GM06990 (cell line): ENCODE measurements around the gene ARHGAP4.

ENCODE experiments used
- DNase-seq: peaks from one replicate; pipeline ENCODE4 v3.0.0-alpha.2; 2011; ENCODE audit not compliant: insufficient read length; ENCODE audit errors: extremely low read depth
- H3K27me3 ChIP-seq: replicated peaks from 2 replicates; pipeline ENCODE4 v1.6.0; 2011; ENCODE audit warnings: low read length; ENCODE audit not compliant: control insufficient read depth, insufficient read depth
- H3K36me3 ChIP-seq: 2 replicates; pipeline ENCODE4 v1.5.1; 2011; ENCODE audit warnings: low read length; ENCODE audit not compliant: control insufficient read depth, insufficient read depth
- H3K4me3 ChIP-seq: replicated peaks from 2 replicates; pipeline ENCODE4 v1.5.1; 2011; ENCODE audit warnings: low read depth, mild to moderate bottlenecking, control low read depth, low read length
- TF ChIP-seq, protein P1 (sequence below): IDR thresholded peaks from 2 replicates; pipeline ENCODE4 v1.5.1; 2011; ENCODE audit warnings: low read length, control low read depth, mild to moderate bottlenecking, inconsistent platforms; ENCODE audit not compliant: insufficient read depth, poor library complexity, severe bottlenecking

The ARHGAP4 gene

DNA sequence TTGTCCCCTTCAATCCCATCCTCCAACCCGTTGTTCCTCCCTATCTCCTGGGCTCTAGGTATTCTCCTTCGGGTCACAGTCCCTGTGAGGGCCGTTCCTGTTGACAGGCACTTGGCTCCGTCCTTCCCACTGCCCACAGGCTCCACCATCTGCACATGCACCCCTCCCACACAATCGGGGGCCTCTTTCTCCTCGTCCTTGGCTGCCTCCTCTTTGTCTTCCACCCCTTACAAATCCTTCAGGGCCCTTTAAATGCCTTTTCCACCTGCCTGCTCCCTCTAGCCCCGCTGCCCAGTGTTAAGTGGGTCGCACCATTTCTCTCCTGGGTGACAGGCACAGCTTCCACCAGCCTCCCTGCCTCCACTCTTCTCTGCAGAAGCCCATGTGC is 24.3 kb downstream of the ARHGAP4 start:
- Histone ChIP-seq H3K27me3 (no peaks in the 10 kb centered on the region), H3K4me3 (no peak overlapping the region), H3K36me3 (no peaks in the 10 kb centered on the region; the same call in 1 of the 2 replicates)
- TF ChIP-seq, protein P1, sequence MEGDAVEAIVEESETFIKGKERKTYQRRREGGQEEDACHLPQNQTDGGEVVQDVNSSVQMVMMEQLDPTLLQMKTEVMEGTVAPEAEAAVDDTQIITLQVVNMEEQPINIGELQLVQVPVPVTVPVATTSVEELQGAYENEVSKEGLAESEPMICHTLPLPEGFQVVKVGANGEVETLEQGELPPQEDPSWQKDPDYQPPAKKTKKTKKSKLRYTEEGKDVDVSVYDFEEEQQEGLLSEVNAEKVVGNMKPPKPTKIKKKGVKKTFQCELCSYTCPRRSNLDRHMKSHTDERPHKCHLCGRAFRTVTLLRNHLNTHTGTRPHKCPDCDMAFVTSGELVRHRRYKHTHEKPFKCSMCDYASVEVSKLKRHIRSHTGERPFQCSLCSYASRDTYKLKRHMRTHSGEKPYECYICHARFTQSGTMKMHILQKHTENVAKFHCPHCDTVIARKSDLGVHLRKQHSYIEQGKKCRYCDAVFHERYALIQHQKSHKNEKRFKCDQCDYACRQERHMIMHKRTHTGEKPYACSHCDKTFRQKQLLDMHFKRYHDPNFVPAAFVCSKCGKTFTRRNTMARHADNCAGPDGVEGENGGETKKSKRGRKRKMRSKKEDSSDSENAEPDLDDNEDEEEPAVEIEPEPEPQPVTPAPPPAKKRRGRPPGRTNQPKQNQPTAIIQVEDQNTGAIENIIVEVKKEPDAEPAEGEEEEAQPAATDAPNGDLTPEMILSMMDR, result no peak
- DNase-seq, result no peak

- no peaks in the 10 kb centered on the region for H3K36me3 ChIP-seq
- H3K27me3 ChIP-seq, result no peaks in the 10 kb centered on the region
- no peak overlapping the region for H3K4me3 ChIP-seq
- TF ChIP-seq, protein P1, result no peak
- DNase-seq, result peak; percentile 56
Observed at GRCh38 chrX:153900831-153901752, 25.0 kb downstream of the ARHGAP4 start.

DNA sequence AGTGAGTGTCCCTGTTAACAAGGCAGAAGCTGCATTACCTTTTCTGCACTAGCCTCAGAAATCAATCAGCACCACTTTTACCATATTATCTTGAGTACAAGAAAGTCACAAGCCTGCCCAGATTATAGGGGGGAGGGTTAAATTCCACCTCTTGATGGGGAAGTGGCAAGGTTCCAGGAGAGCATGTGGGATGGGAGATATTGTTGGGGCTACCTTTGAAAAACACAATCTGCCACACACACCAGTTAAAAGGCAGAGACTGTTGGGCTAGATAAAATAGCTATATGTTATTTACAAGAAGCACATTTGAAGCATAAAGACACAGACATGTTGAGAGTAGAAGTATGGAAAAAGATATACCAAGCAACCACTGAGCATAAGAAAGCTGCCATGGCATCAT is 28.2 kb downstream of the ARHGAP4 start:
- DNase-seq, result no peak
- TF ChIP-seq, protein P1, result no peak
- Histone ChIP-seq H3K36me3 (no peaks in the 10 kb centered on the region), H3K27me3 (no peaks in the 10 kb centered on the region; the same call in 1 of the 2 replicates), H3K4me3 (no peak overlapping the region)

DNA sequence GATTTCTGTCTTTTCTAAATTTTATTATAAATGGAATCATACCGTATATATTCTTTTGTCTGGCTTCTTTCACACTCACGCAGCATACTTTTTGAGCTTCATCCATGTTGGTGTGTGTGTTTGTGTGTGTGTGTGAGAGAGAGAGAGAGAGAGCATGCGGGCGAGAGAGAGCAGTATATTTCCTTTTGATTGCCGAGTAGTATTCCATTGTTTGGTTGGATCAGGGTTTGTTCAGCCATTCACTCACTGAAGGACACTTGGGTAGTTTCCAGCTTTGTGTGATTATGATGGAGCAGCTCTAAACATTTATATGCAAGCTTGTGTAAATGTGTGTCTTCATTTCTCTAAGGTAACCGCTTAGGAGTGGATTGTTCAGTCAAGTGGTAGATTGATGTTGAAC is 36.9 kb downstream of the ARHGAP4 start:
- no peak overlapping the region for H3K4me3 ChIP-seq
- DNase-seq, result no peak
- H3K36me3 ChIP-seq, result no peaks in the 10 kb centered on the region
- peaks cover 4% of the 10 kb centered on the region; the same call in 1 of the 2 replicates for H3K27me3 ChIP-seq
- TF ChIP-seq, protein P1, result no peak

- DNase-seq, result no peak
- no peaks in the 10 kb centered on the region for H3K36me3 ChIP-seq
- no peak overlapping the region for H3K4me3 ChIP-seq
- peaks cover 4% of the 10 kb centered on the region; the same call in 1 of the 2 replicates for H3K27me3 ChIP-seq
- TF ChIP-seq, protein P1, result no peak
Observed at GRCh38 chrX:153888344-153888743, 37.7 kb downstream of the ARHGAP4 start.

GRCh38 chrX:153887385-153887784 is 38.7 kb downstream of the ARHGAP4 start:
- TF ChIP-seq, protein P1, result no peak
- no peak for DNase-seq
- no peaks in the 10 kb centered on the region for H3K36me3 ChIP-seq
- no peak overlapping the region for H3K4me3 ChIP-seq
- H3K27me3 ChIP-seq, result peaks cover 4% of the 10 kb centered on the region; the same call in 1 of the 2 replicates
